Psoas muscle (tissue), 8 donors: ENCODE data around the gene USP10. TPM values are rescaled to one million over a fixed set of nuclear protein-coding genes. Genes with fewer than 3 reads are reported as not detected.
"Not testable (repeated sequence)": the region's sequence is repeated elsewhere in the genome, so short reads cannot be mapped to it uniquely, and the experiment has no call there.

Experiments
- ATAC-seq, 4 donors: fragments of 200-7000 bp; cut with Tn5 transposase; one replicate each; pipeline ENCODE4 v1.9.1; 2020; ENCODE audit warnings: moderate library complexity in 3 of 4, mild to moderate bottlenecking in 2 of 4
- DNase-seq, 2 donors: peaks; one replicate each; pipeline ENCODE4 v3.0.0-alpha.2; 2020
- H3K27ac ChIP-seq: fragments of 200-600 bp; one replicate; pipeline ENCODE4 v1.8.0; 2022
- H3K27me3 ChIP-seq, 3 donors: fragments of 200-600 bp in 1 of 3; one replicate each; pipeline versions ENCODE4 v1.6.1 to v1.8.0; 2013 to 2022; ENCODE audit warnings: low read length in 2 of 3, mild to moderate bottlenecking in 2 of 3, moderate library complexity in 1 of 3; ENCODE audit not compliant: insufficient read depth in 3 of 3
- H3K36me3 ChIP-seq, 2 donors: fragments of 200-600 bp in 1 of 2; one replicate each; pipeline versions ENCODE4 v1.6.1 to v1.8.0; 2013 to 2022; ENCODE audit warnings: low read depth in 1 of 2, mild to moderate bottlenecking in 1 of 2, moderate library complexity in 1 of 2; ENCODE audit not compliant: insufficient read depth in 1 of 2
- H3K4me1 ChIP-seq: fragments of 200-600 bp; one replicate; pipeline ENCODE4 v1.8.0; 2022
- H3K4me3 ChIP-seq: fragments of 200-600 bp; one replicate; pipeline ENCODE4 v1.8.0; 2022; ENCODE audit warnings: mild to moderate bottlenecking
- H3K9me3 ChIP-seq: fragments of 200-600 bp; one replicate; pipeline ENCODE4 v1.8.0; 2022
- WGBS, 3 donors: extraction: QIAGEN DNeasy Blood & Tissue Kit; methylation state at CpG; one replicate each; pipeline versions ENCODE4 v1.1.6 to v1.1.7; 2013; 5-methylcytosine and 5-hydroxymethylcytosine counted together
- intact Hi-C, 2 donors: fragments of 100-400 bp; cut with DNase I; formaldehyde crosslinking; loops; one replicate each; pipeline versions ENCODE4 v1.11.0 to v1.14.2; 2022
- polyA plus RNA-seq, 3 donors: library from polyadenylated mRNA; stranded (reverse); fragments of 200-250 nt; gene quantifications; one replicate each; pipeline ENCODE4 v1.2.3, GENCODE V29; 2013
- total RNA-seq, 4 donors: library from RNA; stranded (reverse); fragmentation: NEBNext Ultra II Directional in 2 of 4; extraction: Animal tissue kit (Norgen Biotek cat#: 25700) in 2 of 4; gene quantifications; one replicate each; pipeline versions ENCODE4 v1.2.1 to v1.2.4, GENCODE V29; 2021 to 2023
- TF ChIP-seq, protein P1 (sequence below): fragments of 200-600 bp; IDR thresholded peaks from one replicate; pipeline ENCODE4 v1.8.0; 2022; ENCODE audit warnings: antibody characterized with exemption
- donor health status: healthy with polysubstance abuse.
- donor health status: DM: no; HTN: no; CAD: no; lungs with moderate emphysema.
- donor health status: Bipolar disorder and iron deficiency.
- donor health status: healthy.
- donor health status: DM: yes; HTN: yes; CAD: no.
- donor health status: DM: no; HTN: no; CAD: no.
- donor health status: DM: no; HTN: no; CAD: no.
- donor health status: DM: yes; HTN: yes; CAD: no.

USP10 gene
- total and polyA plus RNA-seq, 7 donors, result 33.9 to 93.0 (median 69.2) TPM

DNA sequence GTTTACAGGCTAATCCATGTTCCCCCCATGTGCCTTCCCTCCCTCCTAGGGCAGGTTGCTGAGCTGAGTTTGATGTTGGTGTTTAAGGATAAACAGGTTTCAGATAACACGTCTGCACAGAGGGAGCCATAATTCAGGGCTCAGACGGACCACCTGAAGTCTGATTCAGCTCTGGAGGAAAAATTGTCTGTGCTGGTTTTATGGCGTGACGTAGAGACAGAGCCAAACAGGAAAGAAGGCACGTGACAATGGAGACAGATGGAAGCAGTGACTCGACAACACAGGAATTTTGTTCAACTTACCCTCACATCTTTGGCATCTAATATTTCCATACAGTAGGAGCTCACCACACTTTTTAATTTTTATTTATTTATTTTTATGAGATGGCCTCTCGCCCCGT is 10.7 kb upstream of the USP10 start:
- Histone ChIP-seq H3K27ac (no peak overlapping the region), H3K4me3 (no peak overlapping the region), H3K4me1 (no peaks in the 10 kb centered on the region), H3K9me3 (no peaks in the 10 kb centered on the region), H3K27me3 (no peaks in the 10 kb centered on the region), H3K36me3 (no peaks in the 10 kb centered on the region)
- TF ChIP-seq, protein P1, sequence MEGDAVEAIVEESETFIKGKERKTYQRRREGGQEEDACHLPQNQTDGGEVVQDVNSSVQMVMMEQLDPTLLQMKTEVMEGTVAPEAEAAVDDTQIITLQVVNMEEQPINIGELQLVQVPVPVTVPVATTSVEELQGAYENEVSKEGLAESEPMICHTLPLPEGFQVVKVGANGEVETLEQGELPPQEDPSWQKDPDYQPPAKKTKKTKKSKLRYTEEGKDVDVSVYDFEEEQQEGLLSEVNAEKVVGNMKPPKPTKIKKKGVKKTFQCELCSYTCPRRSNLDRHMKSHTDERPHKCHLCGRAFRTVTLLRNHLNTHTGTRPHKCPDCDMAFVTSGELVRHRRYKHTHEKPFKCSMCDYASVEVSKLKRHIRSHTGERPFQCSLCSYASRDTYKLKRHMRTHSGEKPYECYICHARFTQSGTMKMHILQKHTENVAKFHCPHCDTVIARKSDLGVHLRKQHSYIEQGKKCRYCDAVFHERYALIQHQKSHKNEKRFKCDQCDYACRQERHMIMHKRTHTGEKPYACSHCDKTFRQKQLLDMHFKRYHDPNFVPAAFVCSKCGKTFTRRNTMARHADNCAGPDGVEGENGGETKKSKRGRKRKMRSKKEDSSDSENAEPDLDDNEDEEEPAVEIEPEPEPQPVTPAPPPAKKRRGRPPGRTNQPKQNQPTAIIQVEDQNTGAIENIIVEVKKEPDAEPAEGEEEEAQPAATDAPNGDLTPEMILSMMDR, result no peak
- 32 to 41% (median 32%) methylated on average over 8 of the region's 8 CpGs for WGBS, 3 donors
- ATAC-seq (no peak), DNase-seq (no peak)
- intact Hi-C loops, result no loop called here

DNA sequence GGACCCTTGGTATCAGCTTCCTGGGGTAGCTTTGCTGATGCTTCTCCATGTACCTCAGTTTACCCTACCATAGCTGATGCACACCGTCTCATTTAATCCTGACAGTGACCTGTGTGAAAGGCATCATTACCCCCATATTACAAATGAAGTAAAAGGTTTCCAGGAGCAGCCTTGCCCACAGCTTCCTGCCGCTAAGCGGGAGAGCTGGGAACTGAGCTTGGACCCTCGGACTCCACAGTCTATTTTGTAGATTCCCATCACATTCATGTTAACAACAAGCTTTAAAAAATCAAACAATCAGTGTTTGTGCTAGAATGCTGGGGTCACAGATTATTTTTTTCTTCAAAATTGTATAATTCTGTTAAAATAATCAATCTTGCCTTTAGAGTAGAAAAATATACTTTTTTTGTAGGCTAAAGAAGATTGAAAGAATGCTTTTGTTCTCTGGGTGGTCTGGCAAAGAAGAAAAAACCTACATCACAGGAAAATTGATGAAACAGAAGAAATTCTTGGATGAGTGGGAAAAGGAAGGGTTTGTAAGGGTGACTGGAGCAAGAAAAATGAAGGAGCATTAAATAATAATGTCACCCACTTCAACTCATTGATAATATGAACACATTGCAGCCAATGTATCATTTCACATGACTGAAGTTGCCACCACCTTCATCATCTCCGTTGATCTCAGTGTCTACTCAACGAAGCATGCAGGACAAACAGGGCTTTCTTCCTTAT is 9.5 kb upstream of the USP10 start:
- Histone ChIP-seq H3K4me1 (no peaks in the 10 kb centered on the region), H3K27me3 (no peaks in the 10 kb centered on the region), H3K36me3 (no peaks in the 10 kb centered on the region), H3K27ac (no peak overlapping the region), H3K9me3 (no peaks in the 10 kb centered on the region), H3K4me3 (no peak overlapping the region)
- 84 to 92% (median 90%) methylated on average over 6 of the region's 6 CpGs for WGBS, 3 donors
- intact Hi-C loops, result no loop called here
- ATAC-seq (no peak), DNase-seq (no peak)
- TF ChIP-seq, protein P1, result no peak

DNA sequence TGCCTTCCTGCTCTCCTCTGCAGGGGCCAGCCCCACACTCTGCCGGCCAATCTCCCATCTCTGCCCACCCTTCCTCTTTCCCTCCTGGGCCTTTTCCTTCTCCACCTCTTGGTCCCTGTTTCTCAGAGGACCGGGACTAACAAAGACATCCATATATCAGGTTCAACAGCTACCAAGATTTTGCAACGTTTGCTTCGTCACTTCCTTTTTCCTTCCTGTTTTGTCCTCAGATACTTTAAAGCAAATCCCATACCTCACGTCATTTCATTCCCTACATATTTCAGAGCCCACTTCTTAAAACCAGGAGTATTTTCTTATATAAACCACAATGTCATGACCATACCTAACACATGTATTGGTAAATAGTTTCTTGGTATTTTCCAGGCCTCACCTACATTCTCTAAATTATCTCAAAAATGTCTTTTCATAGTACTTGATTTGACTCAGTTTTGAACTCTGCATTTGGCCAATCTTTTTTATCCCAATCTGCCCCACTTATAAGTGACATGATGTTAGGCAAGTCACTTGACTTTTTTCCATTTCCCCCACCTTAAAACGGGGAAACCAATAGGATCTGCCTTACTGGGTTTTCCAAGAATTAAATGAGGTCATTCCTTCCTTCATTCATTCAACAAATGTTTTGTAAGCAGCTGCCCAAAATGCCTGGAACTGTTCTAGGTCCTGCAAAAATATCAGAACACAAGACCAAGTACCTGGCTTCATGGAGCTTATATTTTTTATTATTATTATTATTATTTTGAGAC is 7.2 kb upstream of the USP10 start:
- TF ChIP-seq, protein P1, result no peak
- no peaks in the 10 kb centered on the region for H3K36me3 ChIP-seq
- H3K27me3 ChIP-seq, result no peaks in the 10 kb centered on the region
- no peak overlapping the region for H3K4me3 ChIP-seq
- ATAC-seq (no peak), DNase-seq (no peak)
- H3K27ac ChIP-seq, result no peak overlapping the region
- WGBS, 3 donors, result 60 to 66% (median 63%) methylated on average over 6 of the region's 6 CpGs
- H3K4me1 ChIP-seq, result no peaks in the 10 kb centered on the region
- H3K9me3 ChIP-seq, result no peaks in the 10 kb centered on the region
- intact Hi-C loops, result no loop called here

DNA sequence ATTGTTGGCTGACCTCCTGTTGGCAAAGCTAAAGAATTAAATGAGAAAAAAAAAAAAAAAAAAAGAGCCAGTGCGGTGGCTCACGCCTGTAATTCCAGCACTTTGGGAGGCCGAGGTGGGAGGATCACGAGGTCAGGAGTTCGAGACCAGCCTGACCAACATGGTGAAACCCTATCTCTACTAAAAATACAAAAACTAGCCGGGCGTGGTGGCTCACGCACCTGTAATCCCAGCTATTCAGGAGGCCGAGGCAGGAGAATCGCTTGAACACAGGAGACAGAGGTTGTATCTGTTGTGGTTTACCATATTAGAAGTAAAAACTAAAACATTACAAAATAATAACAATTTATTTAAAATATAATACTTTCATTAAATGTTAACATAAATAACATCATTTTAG is 5.9 kb upstream of the USP10 start:
- 89 to 90% (median 89%) methylated on average over 10 of the region's 10 CpGs for WGBS, 3 donors
- H3K27ac ChIP-seq, H3K4me3 ChIP-seq, H3K9me3 ChIP-seq, intact Hi-C loops, H3K27me3 ChIP-seq, ATAC-seq, DNase-seq, H3K36me3 ChIP-seq, H3K4me1 ChIP-seq: not testable (repeated sequence)

DNA sequence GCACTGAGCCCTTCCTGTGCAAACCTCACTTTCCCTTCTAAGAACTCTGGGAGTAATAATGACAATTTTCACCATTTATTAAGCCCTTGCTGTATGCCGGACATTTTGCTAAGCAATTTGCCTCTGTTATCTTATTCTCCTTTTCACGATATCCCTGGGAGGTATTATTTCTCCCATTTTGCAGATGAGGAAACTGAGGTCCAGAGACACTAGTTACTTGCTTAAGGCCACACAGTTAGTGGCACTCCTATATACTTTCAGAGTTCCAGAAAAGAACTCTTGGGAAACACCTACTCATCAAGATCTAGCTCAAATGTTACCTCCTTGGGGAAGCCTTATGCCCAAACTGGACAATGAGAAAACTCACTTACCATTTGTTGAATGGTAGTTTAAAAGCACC is 4.8 kb upstream of the USP10 start:
- Histone ChIP-seq H3K27me3 (no peaks in the 10 kb centered on the region), H3K27ac (no peak overlapping the region), H3K9me3 (no peaks in the 10 kb centered on the region), H3K36me3 (no peaks in the 10 kb centered on the region), H3K4me3 (no peak overlapping the region), H3K4me1 (peaks cover 5% of the 10 kb centered on the region)
- TF ChIP-seq, protein P1, result no peak
- ATAC-seq (no peak), DNase-seq (no peak)
- intact Hi-C loops, result no loop called here
- WGBS, 3 donors, result 96 to 98% (median 96%) methylated on average over 2 of the region's 2 CpGs
